ENCODE data around the gene CRACDL. TPM values are rescaled to one million over a fixed set of nuclear protein-coding genes. Genes with fewer than 3 reads are reported as not detected.

The CRACDL gene
- total RNA-seq, 1 experiment from 2014 or later, result 1.1 TPM

DNA sequence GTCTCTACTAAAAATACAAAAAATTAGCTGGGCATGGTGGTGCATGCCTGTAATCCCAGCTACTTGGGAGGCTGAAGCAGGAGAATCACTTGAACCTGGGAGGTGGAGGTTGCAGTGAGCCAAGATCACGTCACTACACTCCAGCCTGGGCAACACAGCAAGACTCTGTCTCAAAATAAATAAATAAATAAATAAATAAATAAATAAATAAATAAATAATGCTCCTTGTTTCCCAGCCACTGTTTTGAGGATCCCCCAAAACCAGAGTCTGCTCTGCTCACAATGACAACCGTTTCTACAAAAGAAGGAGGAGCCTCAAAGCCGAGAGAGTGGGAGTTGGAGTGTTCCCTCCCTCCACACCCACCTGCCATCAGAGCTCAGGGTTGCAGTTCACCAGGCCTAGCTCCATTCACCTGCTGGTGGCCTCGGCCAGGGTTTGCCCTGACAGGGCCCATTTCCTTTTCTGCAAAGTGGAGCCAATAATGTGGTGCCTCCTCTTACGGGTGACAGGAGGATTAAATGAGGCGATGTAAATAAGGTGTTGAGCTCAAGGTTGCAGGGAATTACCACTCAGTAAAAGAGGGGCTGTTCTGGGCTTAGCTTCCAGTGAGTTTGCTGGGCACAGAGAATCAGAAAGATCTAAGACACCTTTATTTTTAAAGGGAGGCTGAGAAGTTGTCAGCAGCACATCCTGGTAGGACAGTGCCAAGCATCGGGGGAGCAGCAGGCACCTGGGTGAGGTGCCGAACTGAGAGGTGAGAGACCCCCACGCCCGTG, 25.5 kb downstream of the CRACDL start:
- no TSS peak for BruUV-seq (replicated peaks)
- Histone ChIP-seq H3K27me3 (replicated peaks; ENCODE audit: control insufficient read depth, insufficient read depth, low read length) (no peaks in the 10 kb centered on the region), H3K4me3 (ENCODE audit: low read depth, low read length) (no peak overlapping the region), H3K4me1 (peaks cover 38% of the 10 kb centered on the region), H3K9me3 (no peaks in the 10 kb centered on the region), H3K36me3 (ENCODE audit: control insufficient read depth, insufficient read depth, low read length) (no peaks in the 10 kb centered on the region)
- ChIA-PET CTCF (interaction anchor here (0.9 kb wide), 1 partner anchor 13 kb away, joined by 3 read pairs; no protein-coding TSS in a partner anchor), POLR2A (no interaction called here)
- H3K27ac Mint-ChIP-seq (ENCODE audit: unreplicated experiment), result peak overlapping the region; percentile 89
- no peaks in the 10 kb centered on the region for H3K27me3 Mint-ChIP-seq (ENCODE audit: insufficient read depth, unreplicated experiment)
- TF ChIP-seq, protein P1, sequence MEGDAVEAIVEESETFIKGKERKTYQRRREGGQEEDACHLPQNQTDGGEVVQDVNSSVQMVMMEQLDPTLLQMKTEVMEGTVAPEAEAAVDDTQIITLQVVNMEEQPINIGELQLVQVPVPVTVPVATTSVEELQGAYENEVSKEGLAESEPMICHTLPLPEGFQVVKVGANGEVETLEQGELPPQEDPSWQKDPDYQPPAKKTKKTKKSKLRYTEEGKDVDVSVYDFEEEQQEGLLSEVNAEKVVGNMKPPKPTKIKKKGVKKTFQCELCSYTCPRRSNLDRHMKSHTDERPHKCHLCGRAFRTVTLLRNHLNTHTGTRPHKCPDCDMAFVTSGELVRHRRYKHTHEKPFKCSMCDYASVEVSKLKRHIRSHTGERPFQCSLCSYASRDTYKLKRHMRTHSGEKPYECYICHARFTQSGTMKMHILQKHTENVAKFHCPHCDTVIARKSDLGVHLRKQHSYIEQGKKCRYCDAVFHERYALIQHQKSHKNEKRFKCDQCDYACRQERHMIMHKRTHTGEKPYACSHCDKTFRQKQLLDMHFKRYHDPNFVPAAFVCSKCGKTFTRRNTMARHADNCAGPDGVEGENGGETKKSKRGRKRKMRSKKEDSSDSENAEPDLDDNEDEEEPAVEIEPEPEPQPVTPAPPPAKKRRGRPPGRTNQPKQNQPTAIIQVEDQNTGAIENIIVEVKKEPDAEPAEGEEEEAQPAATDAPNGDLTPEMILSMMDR (IDR thresholded peaks at IDR 0.05; ENCODE audit: insufficient read depth in 1 of 2, low read depth in 1 of 2, low read length in 1 of 2, severe bottlenecking in 1 of 2, unreplicated experiment in 1 of 2), result no peak
- H3K9me3 Mint-ChIP-seq (ENCODE audit: unreplicated experiment), result no peaks in the 10 kb centered on the region
- intact Hi-C loops (cut with micrococcal nuclease; ENCODE audit: unreplicated experiment), result no loop called here
- H3K36me3 Mint-ChIP-seq (ENCODE audit: insufficient read depth, unreplicated experiment), result no peaks in the 10 kb centered on the region
- H3K4me3 Mint-ChIP-seq (ENCODE audit: unreplicated experiment), result no peak overlapping the region
- no peak for DNase-seq
- H3K4me1 Mint-ChIP-seq (ENCODE audit: low read depth, unreplicated experiment), result peaks cover 32% of the 10 kb centered on the region

DNA sequence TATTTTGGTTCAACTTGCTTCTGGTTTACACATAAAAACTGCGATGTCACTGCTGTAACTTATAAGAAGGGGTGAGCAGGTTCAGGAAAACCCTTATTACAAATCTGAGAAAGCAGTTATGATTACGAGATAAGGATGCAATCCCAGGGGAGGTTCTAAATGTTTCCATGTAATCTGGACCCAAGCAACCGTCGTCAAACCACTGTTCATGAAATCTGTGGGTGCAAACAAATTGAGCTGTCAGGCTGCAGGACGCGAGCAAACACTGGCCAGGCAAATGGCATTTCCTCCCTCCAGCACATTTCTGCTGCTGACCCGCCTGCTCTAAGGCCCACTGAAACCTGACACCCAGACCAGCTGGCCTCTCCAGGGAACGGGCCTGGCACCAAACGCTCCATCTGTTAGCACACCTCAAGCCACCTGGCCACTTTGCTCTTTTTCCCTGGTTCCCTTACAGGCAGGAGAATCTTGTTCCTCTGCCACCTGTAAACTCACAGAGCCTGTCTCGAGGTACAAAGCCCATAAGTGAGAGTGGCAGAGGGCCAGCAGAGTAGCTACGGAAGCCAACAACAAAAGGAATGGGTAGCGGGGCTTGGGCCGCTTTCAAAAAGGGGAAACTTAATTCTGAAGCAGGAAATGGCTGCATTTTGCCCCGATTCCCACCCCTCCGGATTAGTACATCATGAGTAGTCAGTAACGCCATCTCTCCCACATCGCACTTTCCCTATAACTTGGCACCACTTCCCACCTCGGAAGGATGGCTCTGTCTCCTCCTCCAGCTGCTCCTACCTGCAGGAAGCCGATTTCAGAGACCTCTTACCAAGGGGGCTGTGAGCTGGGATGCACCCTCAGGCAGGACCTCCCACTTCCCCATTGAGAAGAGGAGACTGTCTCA, 26.5 kb downstream of the CRACDL start:
- H3K27me3 Mint-ChIP-seq (ENCODE audit: insufficient read depth, unreplicated experiment), result no peaks in the 10 kb centered on the region
- H3K4me3 Mint-ChIP-seq (ENCODE audit: unreplicated experiment), result no peak overlapping the region
- peak; percentile 79 to 88 for DNase-seq
- ChIA-PET CTCF (interaction anchor here (0.9 kb wide), 1 partner anchor 12 kb away, joined by 3 read pairs; no protein-coding TSS in a partner anchor), POLR2A (interaction anchor here (0.5 kb wide), 1 partner anchor 545 kb away, joined by 3 read pairs; no protein-coding TSS in a partner anchor)
- H3K36me3 ChIP-seq (ENCODE audit: control insufficient read depth, insufficient read depth, low read length), result no peaks in the 10 kb centered on the region
- intact Hi-C loops (cut with micrococcal nuclease; ENCODE audit: unreplicated experiment), result no loop called here
- no peaks in the 10 kb centered on the region for H3K9me3 ChIP-seq
- H3K27me3 ChIP-seq (replicated peaks; ENCODE audit: control insufficient read depth, insufficient read depth, low read length), result no peaks in the 10 kb centered on the region
- peaks cover 38% of the 10 kb centered on the region for H3K4me1 ChIP-seq
- H3K4me1 Mint-ChIP-seq (ENCODE audit: low read depth, unreplicated experiment), result peaks cover 32% of the 10 kb centered on the region
- H3K27ac Mint-ChIP-seq (ENCODE audit: unreplicated experiment), result peak overlapping the region; percentile 69
- no peak overlapping the region for H3K4me3 ChIP-seq (ENCODE audit: low read depth, low read length)
- H3K36me3 Mint-ChIP-seq (ENCODE audit: insufficient read depth, unreplicated experiment), result no peaks in the 10 kb centered on the region
- BruUV-seq (replicated peaks), result TSS peak; percentile 68
- no peaks in the 10 kb centered on the region for H3K9me3 Mint-ChIP-seq (ENCODE audit: unreplicated experiment)
- TF ChIP-seq, protein P1 (IDR thresholded peaks at IDR 0.05; ENCODE audit: insufficient read depth in 1 of 2, low read depth in 1 of 2, low read length in 1 of 2, severe bottlenecking in 1 of 2, unreplicated experiment in 1 of 2), result no peak

DNA sequence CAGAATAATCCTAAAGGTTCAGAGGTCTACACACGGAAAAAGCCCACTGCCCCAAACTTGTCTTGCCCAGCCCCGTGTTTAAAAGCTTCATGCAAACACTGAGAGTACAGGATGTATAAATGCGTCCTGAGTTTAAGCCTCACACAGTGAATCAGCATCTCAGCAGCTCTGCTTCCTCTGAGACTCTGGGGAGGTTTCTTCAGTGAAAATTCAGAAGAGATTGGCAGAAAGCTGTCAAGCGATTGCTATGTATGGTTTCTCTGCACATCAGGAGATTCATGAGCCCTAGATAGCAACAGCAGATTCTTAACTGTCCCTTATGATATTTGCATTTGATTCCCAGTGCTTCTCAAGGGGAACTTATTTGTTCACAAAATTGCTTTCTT, 27.1 kb downstream of the CRACDL start:
- Mint-ChIP-seq H3K27me3 (ENCODE audit: insufficient read depth, unreplicated experiment) (no peaks in the 10 kb centered on the region), H3K36me3 (ENCODE audit: insufficient read depth, unreplicated experiment) (no peaks in the 10 kb centered on the region), H3K4me1 (ENCODE audit: low read depth, unreplicated experiment) (peaks cover 32% of the 10 kb centered on the region), H3K4me3 (ENCODE audit: unreplicated experiment) (no peak overlapping the region), H3K9me3 (ENCODE audit: unreplicated experiment) (no peaks in the 10 kb centered on the region), H3K27ac (ENCODE audit: unreplicated experiment) (peak overlapping the region; percentile 69)
- intact Hi-C loops (cut with micrococcal nuclease; ENCODE audit: unreplicated experiment), result no loop called here
- TF ChIP-seq, protein P1 (IDR thresholded peaks at IDR 0.05; ENCODE audit: insufficient read depth in 1 of 2, low read depth in 1 of 2, low read length in 1 of 2, severe bottlenecking in 1 of 2, unreplicated experiment in 1 of 2), result no peak
- DNase-seq, result no peak
- Histone ChIP-seq H3K4me1 (peaks cover 38% of the 10 kb centered on the region), H3K27me3 (replicated peaks; ENCODE audit: control insufficient read depth, insufficient read depth, low read length) (no peaks in the 10 kb centered on the region), H3K36me3 (ENCODE audit: control insufficient read depth, insufficient read depth, low read length) (no peaks in the 10 kb centered on the region), H3K4me3 (ENCODE audit: low read depth, low read length) (no peak overlapping the region), H3K9me3 (no peaks in the 10 kb centered on the region)
- no TSS peak for BruUV-seq (replicated peaks)
- ChIA-PET CTCF (no interaction called here), POLR2A (interaction anchor here (0.5 kb wide), 1 partner anchor 545 kb away, joined by 3 read pairs; no protein-coding TSS in a partner anchor)
